Neural progenitor cell (in vitro differentiated cells): ENCODE data around the gene DYSF. TPM values are rescaled to one million over a fixed set of nuclear protein-coding genes. Genes with fewer than 3 reads are reported as not detected.

ENCODE experiments used
- DNase-seq: peaks from one replicate; pipeline ENCODE4 v3.0.0-alpha.2; 2016; ENCODE audit warnings: low spot score
- H2AFZ ChIP-seq: fragments of 200-600 bp; sonication (generic); replicated peaks from 2 replicates; pipeline ENCODE4 v1.6.1; 2016; ENCODE audit warnings: antibody characterized with exemption
- H3F3A ChIP-seq: fragments of 200-600 bp; sonication (generic); 2 replicates; pipeline ENCODE4 v1.6.1; 2016; ENCODE audit warnings: antibody characterized with exemption, low read depth
- H3K27ac ChIP-seq: fragments of 200-600 bp; sonication (generic); 2 replicates; pipeline ENCODE4 v1.5.1; 2016; ENCODE audit warnings: mild to moderate bottlenecking
- H3K27me3 ChIP-seq: fragments of 200-600 bp; sonication (generic); 2 replicates; pipeline ENCODE4 v1.6.1; 2016; ENCODE audit warnings: mild to moderate bottlenecking, moderate library complexity
- H3K36me3 ChIP-seq: fragments of 200-600 bp; sonication (generic); 2 replicates; pipeline ENCODE4 v1.5.1; 2016
- H3K4me1 ChIP-seq: fragments of 200-600 bp; sonication (generic); 2 replicates; pipeline ENCODE4 v1.6.1; 2016; ENCODE audit warnings: mixed run types
- H3K4me2 ChIP-seq: fragments of 200-600 bp; sonication (generic); 2 replicates; pipeline ENCODE4 v1.6.1; 2016
- H3K4me3 ChIP-seq: fragments of 200-600 bp; sonication (generic); 2 replicates; pipeline ENCODE4 v1.5.1; 2016
- H3K79me2 ChIP-seq: fragments of 200-600 bp; sonication (generic); 2 replicates; pipeline ENCODE4 v1.6.1; 2016; ENCODE audit warnings: low read depth
- H3K9ac ChIP-seq: fragments of 200-600 bp; sonication (generic); 2 replicates; pipeline ENCODE4 v1.6.1; 2016
- H3K9me3 ChIP-seq: fragments of 200-600 bp; sonication (generic); 2 replicates; pipeline ENCODE4 v1.5.1; 2016; ENCODE audit warnings: low read depth
- H4K20me1 ChIP-seq: fragments of 200-600 bp; sonication (generic); 2 replicates; pipeline ENCODE4 v1.6.1; 2016; ENCODE audit warnings: low read depth
- H3K27ac Mint-ChIP-seq: 3 replicates; pipeline ENCODE4 v1.8.0; 2021; ENCODE audit warnings: mixed read lengths
- H3K27me3 Mint-ChIP-seq: 2 replicates; pipeline ENCODE4 v1.8.0; 2022; ENCODE audit warnings: low read depth, mild to moderate bottlenecking, inconsistent platforms, moderate library complexity, mixed read lengths; ENCODE audit not compliant: insufficient read depth
- H3K36me3 Mint-ChIP-seq: 3 replicates; pipeline ENCODE4 v1.8.0; 2021; ENCODE audit warnings: mixed read lengths
- H3K4me1 Mint-ChIP-seq: 3 replicates; pipeline ENCODE4 v1.8.0; 2021; ENCODE audit warnings: mixed read lengths
- H3K4me3 Mint-ChIP-seq: 3 replicates; pipeline ENCODE4 v1.8.0; 2021; ENCODE audit warnings: mild to moderate bottlenecking, moderate library complexity, mixed read lengths
- H3K9me3 Mint-ChIP-seq: 3 replicates; pipeline ENCODE4 v1.8.0; 2020; ENCODE audit warnings: mixed read lengths
- EZH2 ChIP-seq: fragments of 200-600 bp; sonication (generic); IDR thresholded peaks from 2 replicates; pipeline ENCODE4 v1.6.1; 2017; ENCODE audit warnings: antibody characterized with exemption, mild to moderate bottlenecking, moderate library complexity
- EZH2phosphoT487 ChIP-seq: fragments of 200-600 bp; sonication (generic); IDR thresholded peaks from 2 replicates; pipeline ENCODE4 v1.6.1; 2017; ENCODE audit warnings: antibody characterized with exemption
- total RNA-seq: library from RNA; depleted of rRNA; stranded (reverse); fragments of >200 nt; gene quantifications from 2 replicates; pipeline ENCODE4 v1.2.3, GENCODE V29; 2015; ENCODE audit warnings: low replicate concordance
- TF ChIP-seq, protein P1 (sequence below): fragments of 200-600 bp; sonication (generic); IDR thresholded peaks from 2 replicates; pipeline ENCODE4 v1.5.1; 2017; ENCODE audit warnings: antibody characterized with exemption, mild to moderate bottlenecking

DYSF gene
- total RNA-seq, 1 donor from 2014 or later, result 0.39 TPM

DNA sequence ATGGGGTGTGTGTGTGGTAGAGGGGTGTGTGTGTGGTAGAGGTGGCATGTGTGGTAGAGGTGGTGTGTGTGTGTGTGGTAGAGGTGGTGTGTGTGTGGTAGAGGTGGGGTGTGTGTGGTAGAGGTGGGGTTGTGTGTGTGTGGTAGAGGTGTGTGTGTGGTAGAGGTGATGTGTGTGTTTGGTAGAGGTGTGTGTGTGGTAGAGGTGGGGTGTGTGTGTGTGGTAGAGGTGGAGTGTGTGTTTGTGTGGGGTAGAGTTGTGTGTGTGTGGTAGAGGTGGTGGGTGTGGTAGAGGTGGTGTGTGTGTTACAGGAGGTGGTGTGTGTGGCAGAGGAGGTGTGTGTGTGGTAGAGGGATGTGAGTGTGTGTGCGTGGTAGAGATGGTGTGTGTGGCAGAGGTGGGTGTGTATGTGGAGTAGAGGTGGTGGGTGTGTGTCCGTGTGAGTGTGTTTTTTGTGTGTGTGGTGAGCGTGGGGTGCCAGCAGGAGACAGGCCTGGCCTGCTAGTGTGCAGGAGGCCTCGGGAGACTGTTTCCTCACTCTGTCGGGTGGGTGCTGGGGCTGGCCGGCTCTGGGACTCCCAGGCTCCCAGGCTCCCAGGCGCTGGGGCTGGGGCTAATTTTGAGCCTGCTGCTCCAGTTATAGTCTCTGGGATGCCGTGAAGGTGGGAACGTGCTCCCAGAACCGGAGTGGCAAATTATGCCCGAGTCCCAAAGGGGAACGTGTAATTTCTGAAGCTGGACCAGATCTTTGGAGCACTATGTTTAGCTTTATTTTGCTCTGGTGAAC lies 165.2 kb downstream of the DYSF start:
- H3K9ac ChIP-seq, result no peak overlapping the region
- no peak overlapping the region for H3K27ac ChIP-seq
- no peaks in the 10 kb centered on the region for H4K20me1 ChIP-seq
- H3K9me3 ChIP-seq, result no peaks in the 10 kb centered on the region
- no peaks in the 10 kb centered on the region for H3K79me2 ChIP-seq
- no peaks in the 10 kb centered on the region for H3K27me3 ChIP-seq
- Mint-ChIP-seq H3K4me3 (no peak overlapping the region), H3K9me3 (no peaks in the 10 kb centered on the region), H3K36me3 (no peaks in the 10 kb centered on the region), H3K4me1 (peaks cover 4% of the 10 kb centered on the region), H3K27ac (no peak overlapping the region), H3K27me3 (peaks cover 8% of the 10 kb centered on the region)
- no peak overlapping the region for H3K4me3 ChIP-seq
- H3K36me3 ChIP-seq, result no peaks in the 10 kb centered on the region
- no peaks in the 10 kb centered on the region for H3F3A ChIP-seq
- no peak overlapping the region for H3K4me2 ChIP-seq
- H2AFZ ChIP-seq, result no peak overlapping the region
- TF ChIP-seq EZH2phosphoT487, result no peak
- TF ChIP-seq, protein P1, sequence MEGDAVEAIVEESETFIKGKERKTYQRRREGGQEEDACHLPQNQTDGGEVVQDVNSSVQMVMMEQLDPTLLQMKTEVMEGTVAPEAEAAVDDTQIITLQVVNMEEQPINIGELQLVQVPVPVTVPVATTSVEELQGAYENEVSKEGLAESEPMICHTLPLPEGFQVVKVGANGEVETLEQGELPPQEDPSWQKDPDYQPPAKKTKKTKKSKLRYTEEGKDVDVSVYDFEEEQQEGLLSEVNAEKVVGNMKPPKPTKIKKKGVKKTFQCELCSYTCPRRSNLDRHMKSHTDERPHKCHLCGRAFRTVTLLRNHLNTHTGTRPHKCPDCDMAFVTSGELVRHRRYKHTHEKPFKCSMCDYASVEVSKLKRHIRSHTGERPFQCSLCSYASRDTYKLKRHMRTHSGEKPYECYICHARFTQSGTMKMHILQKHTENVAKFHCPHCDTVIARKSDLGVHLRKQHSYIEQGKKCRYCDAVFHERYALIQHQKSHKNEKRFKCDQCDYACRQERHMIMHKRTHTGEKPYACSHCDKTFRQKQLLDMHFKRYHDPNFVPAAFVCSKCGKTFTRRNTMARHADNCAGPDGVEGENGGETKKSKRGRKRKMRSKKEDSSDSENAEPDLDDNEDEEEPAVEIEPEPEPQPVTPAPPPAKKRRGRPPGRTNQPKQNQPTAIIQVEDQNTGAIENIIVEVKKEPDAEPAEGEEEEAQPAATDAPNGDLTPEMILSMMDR, result no peak
- no peak for TF ChIP-seq EZH2
- DNase-seq, result no peak
- H3K4me1 ChIP-seq, result no peaks in the 10 kb centered on the region

- H4K20me1 ChIP-seq, result no peaks in the 10 kb centered on the region
- H3K27me3 ChIP-seq, result no peaks in the 10 kb centered on the region
- no peak overlapping the region for H3K27ac ChIP-seq
- Mint-ChIP-seq H3K36me3 (no peaks in the 10 kb centered on the region), H3K9me3 (no peaks in the 10 kb centered on the region), H3K27ac (no peak overlapping the region), H3K4me1 (peaks cover 4% of the 10 kb centered on the region), H3K4me3 (no peak overlapping the region), H3K27me3 (peaks cover 8% of the 10 kb centered on the region)
- peak overlapping the region; percentile 57 for H2AFZ ChIP-seq
- TF ChIP-seq EZH2phosphoT487 (no peak), EZH2 (no peak)
- TF ChIP-seq, protein P1, result no peak
- H3K9me3 ChIP-seq, result no peaks in the 10 kb centered on the region
- H3K4me3 ChIP-seq, result no peak overlapping the region
- H3K36me3 ChIP-seq, result no peaks in the 10 kb centered on the region
- no peak overlapping the region for H3K4me2 ChIP-seq
- H3K4me1 ChIP-seq, result no peaks in the 10 kb centered on the region
- no peaks in the 10 kb centered on the region for H3F3A ChIP-seq
- H3K9ac ChIP-seq, result no peak overlapping the region
- H3K79me2 ChIP-seq, result no peaks in the 10 kb centered on the region
- no peak for DNase-seq
Observed at GRCh38 chr2:71619230-71619741, 165.9 kb downstream of the DYSF start.

DNA sequence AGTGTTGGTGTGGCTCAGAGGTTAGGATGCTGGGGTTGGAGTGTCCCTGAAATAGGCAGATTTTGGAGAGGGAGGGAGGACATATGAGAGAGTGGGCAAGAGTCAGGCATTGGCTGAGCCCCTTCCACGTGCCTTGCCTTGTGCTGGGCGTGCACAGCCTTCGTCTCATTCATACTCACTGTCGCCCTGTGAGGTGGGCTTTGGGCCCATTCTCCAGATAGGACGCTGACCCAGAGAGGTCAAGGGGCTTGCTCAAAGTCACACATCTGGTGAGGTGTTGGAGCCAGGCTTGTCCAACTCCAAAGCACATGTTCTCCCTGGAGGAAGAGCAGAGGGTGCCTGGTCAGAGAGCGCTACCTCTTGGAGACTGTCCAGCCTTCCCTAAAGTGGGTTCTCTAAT lies 166.8 kb downstream of the DYSF start:
- Histone ChIP-seq H3K79me2 (no peaks in the 10 kb centered on the region), H4K20me1 (no peaks in the 10 kb centered on the region), H3K36me3 (no peaks in the 10 kb centered on the region), H2AFZ (no peak overlapping the region), H3K27ac (no peak overlapping the region), H3K4me3 (no peak overlapping the region), H3K9me3 (no peaks in the 10 kb centered on the region), H3K27me3 (no peaks in the 10 kb centered on the region), H3K4me2 (no peak overlapping the region), H3F3A (no peaks in the 10 kb centered on the region), H3K4me1 (no peaks in the 10 kb centered on the region), H3K9ac (no peak overlapping the region)
- DNase-seq, result no peak
- H3K27me3 Mint-ChIP-seq, result peaks cover 6% of the 10 kb centered on the region
- no peak overlapping the region for H3K4me3 Mint-ChIP-seq
- H3K4me1 Mint-ChIP-seq, result no peaks in the 10 kb centered on the region
- H3K9me3 Mint-ChIP-seq, result no peaks in the 10 kb centered on the region
- H3K27ac Mint-ChIP-seq, result no peak overlapping the region
- no peaks in the 10 kb centered on the region for H3K36me3 Mint-ChIP-seq
- TF ChIP-seq EZH2 (no peak), EZH2phosphoT487 (no peak)
- TF ChIP-seq, protein P1, result no peak
